DOHH2 (cell line): Measurements from ENCODE around the gene RALBP1.
A peak's percentile ranks its signal among the peaks of the same experiment; 100 is the strongest.
"Not testable (repeated sequence)": the region's sequence is repeated elsewhere in the genome, so short reads cannot be mapped to it uniquely, and the experiment has no call there.

Experiments used
- H3F3A ChIP-seq: fragments of 200-600 bp; sonication (generic), shearing (Covaris generic); 2 replicates; pipeline ENCODE4 v1.6.0; 2016; ENCODE audit warnings: antibody characterized with exemption, mild to moderate bottlenecking; ENCODE audit not compliant: control insufficient read depth, insufficient read depth
- H3K27ac ChIP-seq: fragments of 200-600 bp; sonication (generic); 2 replicates; pipeline ENCODE4 v1.5.1; 2014; ENCODE audit warnings: low read depth, mild to moderate bottlenecking, low read length, moderate library complexity
- H3K27me3 ChIP-seq: fragments of 200-600 bp; sonication (generic); 2 replicates; pipeline ENCODE4 v1.6.1; 2014; ENCODE audit warnings: mild to moderate bottlenecking, low read length, mixed read lengths; ENCODE audit not compliant: control insufficient read depth
- H3K36me3 ChIP-seq: fragments of 200-600 bp; sonication (generic); 2 replicates; pipeline ENCODE4 v1.6.1; 2014; ENCODE audit warnings: mild to moderate bottlenecking, low read length, moderate library complexity, mixed read lengths; ENCODE audit not compliant: control insufficient read depth
- H3K4me1 ChIP-seq: fragments of 200-600 bp; sonication (generic); 2 replicates; pipeline ENCODE4 v1.6.1; 2014; ENCODE audit warnings: mild to moderate bottlenecking, low read length, mixed read lengths; ENCODE audit not compliant: control insufficient read depth
- H3K4me2 ChIP-seq: fragments of 200-600 bp; sonication (generic); 2 replicates; pipeline ENCODE4 v1.6.0; 2014; ENCODE audit warnings: mild to moderate bottlenecking, low read length, moderate library complexity
- H3K4me3 ChIP-seq: fragments of 200-600 bp; sonication (generic); 2 replicates; pipeline ENCODE4 v1.5.1; 2014; ENCODE audit warnings: mild to moderate bottlenecking, low read length, mixed read lengths
- H3K79me2 ChIP-seq: fragments of 200-600 bp; sonication (generic); 2 replicates; pipeline ENCODE4 v1.6.1; 2014; ENCODE audit warnings: mild to moderate bottlenecking, low read length, mixed read lengths; ENCODE audit not compliant: control insufficient read depth
- H3K9me2 ChIP-seq: fragments of 200-600 bp; sonication (generic); replicated peaks from 2 replicates; pipeline ENCODE4 v1.6.1; 2014; ENCODE audit warnings: mild to moderate bottlenecking, low read length, mixed read lengths; ENCODE audit not compliant: control insufficient read depth
- H3K9me3 ChIP-seq: fragments of 200-600 bp; sonication (generic); 2 replicates; pipeline ENCODE4 v1.6.1; 2014; ENCODE audit warnings: antibody characterized with exemption, low read length, mixed read lengths; ENCODE audit not compliant: control insufficient read depth, insufficient read depth
- H4K20me1 ChIP-seq: fragments of 200-600 bp; sonication (generic); 2 replicates; pipeline ENCODE4 v1.6.0; 2014; ENCODE audit warnings: low read depth, mild to moderate bottlenecking, antibody characterized with exemption, low read length, moderate library complexity; ENCODE audit not compliant: control insufficient read depth, insufficient read depth
- EZH2phosphoT487 ChIP-seq: fragments of 200-600 bp; sonication (generic); IDR thresholded peaks from 2 replicates; pipeline ENCODE4 v1.6.1; 2017; ENCODE audit warnings: borderline replicate concordance, mild to moderate bottlenecking, antibody characterized with exemption, low read length, moderate library complexity, mixed read lengths
- TF ChIP-seq, protein P1 (sequence below): fragments of 200-600 bp; sonication (generic); IDR thresholded peaks from one replicate; pipeline ENCODE4 v1.5.1; 2014; ENCODE audit warnings: antibody characterized with exemption, mild to moderate bottlenecking, low read depth, low read length; ENCODE audit not compliant: poor library complexity, severe bottlenecking

Gene RALBP1

DNA sequence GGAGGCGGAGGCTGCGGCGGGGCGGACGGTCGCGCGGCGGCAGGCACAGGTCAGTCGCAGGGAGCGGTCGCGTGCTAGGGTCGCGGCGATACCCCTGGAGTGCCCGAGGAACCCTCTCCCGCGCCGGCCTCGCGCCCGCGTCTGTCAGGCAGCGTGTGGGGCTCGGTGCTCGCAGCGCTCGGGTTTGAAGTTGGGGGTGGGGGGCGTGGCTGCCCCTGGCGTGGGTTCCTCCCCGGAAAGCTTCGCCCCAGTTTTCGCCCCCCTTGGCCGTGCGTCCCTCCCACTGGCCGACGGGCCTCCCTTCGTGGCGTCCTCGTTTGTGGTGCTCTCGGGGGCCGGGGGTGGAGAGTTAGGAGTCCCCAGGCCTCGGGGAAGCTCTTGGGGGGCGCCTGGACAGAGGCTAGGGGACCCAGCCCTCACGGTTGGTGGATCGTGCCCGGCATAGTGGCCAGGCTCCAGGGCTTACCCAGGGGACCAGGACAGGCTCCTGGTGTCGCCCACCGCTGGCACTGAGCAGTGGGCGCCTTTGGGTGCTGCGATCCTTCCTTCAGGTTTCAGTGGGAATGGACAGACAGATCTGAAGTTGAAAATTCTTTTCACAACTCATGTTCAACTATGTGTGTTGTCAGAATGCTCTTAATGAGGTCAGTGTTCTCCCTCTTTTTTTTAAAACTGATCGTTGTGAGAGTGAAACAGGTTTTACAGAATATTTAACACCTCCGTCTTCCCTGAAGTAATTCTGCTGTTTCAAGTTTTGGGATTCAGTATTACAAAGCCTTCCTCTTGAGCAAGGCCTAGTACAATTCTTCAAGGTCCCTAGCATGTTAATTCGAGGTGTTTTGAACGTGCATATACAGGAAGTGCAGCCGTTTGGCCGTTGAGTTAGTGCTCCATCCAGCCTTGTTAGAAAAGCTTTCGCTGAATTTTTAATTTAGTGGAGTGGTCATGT is 604 bp downstream of the RALBP1 start:
- no peaks in the 10 kb centered on the region for H3F3A ChIP-seq
- peaks cover 30% of the 10 kb centered on the region for H3K36me3 ChIP-seq
- TF ChIP-seq, protein P1, sequence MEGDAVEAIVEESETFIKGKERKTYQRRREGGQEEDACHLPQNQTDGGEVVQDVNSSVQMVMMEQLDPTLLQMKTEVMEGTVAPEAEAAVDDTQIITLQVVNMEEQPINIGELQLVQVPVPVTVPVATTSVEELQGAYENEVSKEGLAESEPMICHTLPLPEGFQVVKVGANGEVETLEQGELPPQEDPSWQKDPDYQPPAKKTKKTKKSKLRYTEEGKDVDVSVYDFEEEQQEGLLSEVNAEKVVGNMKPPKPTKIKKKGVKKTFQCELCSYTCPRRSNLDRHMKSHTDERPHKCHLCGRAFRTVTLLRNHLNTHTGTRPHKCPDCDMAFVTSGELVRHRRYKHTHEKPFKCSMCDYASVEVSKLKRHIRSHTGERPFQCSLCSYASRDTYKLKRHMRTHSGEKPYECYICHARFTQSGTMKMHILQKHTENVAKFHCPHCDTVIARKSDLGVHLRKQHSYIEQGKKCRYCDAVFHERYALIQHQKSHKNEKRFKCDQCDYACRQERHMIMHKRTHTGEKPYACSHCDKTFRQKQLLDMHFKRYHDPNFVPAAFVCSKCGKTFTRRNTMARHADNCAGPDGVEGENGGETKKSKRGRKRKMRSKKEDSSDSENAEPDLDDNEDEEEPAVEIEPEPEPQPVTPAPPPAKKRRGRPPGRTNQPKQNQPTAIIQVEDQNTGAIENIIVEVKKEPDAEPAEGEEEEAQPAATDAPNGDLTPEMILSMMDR = no peak
- no peak for TF ChIP-seq EZH2phosphoT487
- no peaks in the 10 kb centered on the region for H3K9me3 ChIP-seq
- H3K4me1 ChIP-seq = peaks cover 18% of the 10 kb centered on the region
- H3K4me2 ChIP-seq = peak overlapping the region; percentile 87
- no peaks in the 10 kb centered on the region for H4K20me1 ChIP-seq
- H3K27me3 ChIP-seq = no peaks in the 10 kb centered on the region
- peaks cover 57% of the 10 kb centered on the region for H3K79me2 ChIP-seq
- peak overlapping the region; percentile 74 for H3K27ac ChIP-seq
- H3K9me2 ChIP-seq = no peaks in the 10 kb centered on the region
- H3K4me3 ChIP-seq = peak overlapping the region; percentile 92

DNA sequence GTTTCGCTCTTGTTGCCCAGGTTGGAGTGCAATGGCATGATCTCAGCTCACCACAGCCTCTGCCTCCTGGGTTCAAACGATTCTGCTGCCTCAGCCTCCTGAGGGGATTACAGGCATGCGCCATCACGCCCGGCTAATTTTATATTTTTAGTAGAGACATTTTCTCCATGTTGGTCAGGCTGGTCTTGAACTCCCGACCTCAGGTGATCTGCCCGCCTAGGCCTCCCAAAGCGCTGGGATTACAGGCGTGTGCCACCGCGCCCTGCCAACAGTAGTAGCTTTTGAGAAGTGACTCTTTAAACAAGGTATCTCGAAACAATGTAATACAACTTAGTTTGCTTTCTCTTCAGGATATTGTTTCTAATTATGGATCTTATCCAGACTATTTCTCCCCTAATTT is 1.6 kb downstream of the RALBP1 start:
- peaks cover 68% of the 10 kb centered on the region for H3K79me2 ChIP-seq
- peak overlapping the region; percentile 74 for H3K27ac ChIP-seq
- H3K36me3 ChIP-seq = peaks cover 41% of the 10 kb centered on the region
- H3K9me2 ChIP-seq, H4K20me1 ChIP-seq, H3K9me3 ChIP-seq, H3K27me3 ChIP-seq, H3F3A ChIP-seq: not testable (repeated sequence)
- H3K4me1 ChIP-seq = peaks cover 22% of the 10 kb centered on the region
- H3K4me2 ChIP-seq = peak overlapping the region; percentile 87
- peak overlapping the region; percentile 92 for H3K4me3 ChIP-seq

DNA sequence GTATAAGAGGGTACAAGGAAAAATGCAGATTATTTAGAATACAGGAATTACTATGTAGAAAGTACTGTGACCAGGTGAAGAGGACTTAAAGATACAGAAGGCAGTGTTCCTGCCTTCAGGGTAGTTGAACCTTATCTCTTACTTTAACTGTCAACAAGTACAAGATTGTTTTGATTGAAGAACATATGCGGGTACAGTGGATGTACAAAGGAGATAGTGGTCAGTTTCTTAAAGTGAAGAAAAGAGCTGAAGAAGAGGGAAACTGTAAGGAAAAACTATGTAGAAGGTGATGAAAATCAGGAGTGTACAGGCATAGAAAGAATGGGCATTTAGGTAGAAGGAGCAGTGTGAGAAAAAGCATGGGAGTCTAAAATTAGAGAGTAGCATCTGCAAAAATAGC is 2.2 kb downstream of the RALBP1 start:
- Histone ChIP-seq H3K79me2 (peaks cover 73% of the 10 kb centered on the region), H3K27ac (no peak overlapping the region), H3K4me3 (peak overlapping the region; percentile 92), H3K4me2 (peak overlapping the region; percentile 87), H3K9me2 (no peaks in the 10 kb centered on the region), H3K36me3 (peaks cover 45% of the 10 kb centered on the region), H3F3A (no peaks in the 10 kb centered on the region), H3K27me3 (no peaks in the 10 kb centered on the region), H4K20me1 (no peaks in the 10 kb centered on the region), H3K9me3 (no peaks in the 10 kb centered on the region), H3K4me1 (peaks cover 28% of the 10 kb centered on the region)
- TF ChIP-seq, protein P1 = no peak
- TF ChIP-seq EZH2phosphoT487 = no peak

DNA sequence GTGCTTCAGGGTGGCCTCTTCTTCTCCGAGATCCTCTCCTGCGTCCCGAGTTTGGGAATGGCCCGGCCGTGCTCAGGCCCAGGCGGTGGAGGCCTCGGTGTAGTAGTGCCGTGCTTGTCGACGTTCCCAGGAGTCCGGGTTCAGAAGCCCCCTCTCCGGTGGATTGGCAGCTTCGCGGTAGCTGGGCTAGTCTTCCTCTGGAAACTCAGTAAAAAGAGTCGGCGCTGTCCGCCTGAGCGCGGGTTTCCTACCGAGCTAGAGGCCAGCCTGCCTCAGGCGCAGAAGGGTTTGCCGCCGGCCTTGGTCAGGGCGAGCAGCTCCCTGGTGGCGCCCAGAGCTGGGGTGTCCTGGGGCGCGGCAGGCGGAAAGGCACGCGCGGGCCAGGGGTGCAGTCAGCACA is 3.2 kb downstream of the RALBP1 start:
- no peak overlapping the region for H3K4me3 ChIP-seq

More for the DNA sequence above, 3.2 kb downstream of the RALBP1 start:
- no peaks in the 10 kb centered on the region for H4K20me1 ChIP-seq
- no peak for TF ChIP-seq EZH2phosphoT487
- TF ChIP-seq, protein P1 = no peak
- H3K36me3 ChIP-seq = peaks cover 50% of the 10 kb centered on the region
- H3K27me3 ChIP-seq = no peaks in the 10 kb centered on the region
- no peaks in the 10 kb centered on the region for H3F3A ChIP-seq
- H3K4me1 ChIP-seq = peaks cover 35% of the 10 kb centered on the region
- no peak overlapping the region for H3K27ac ChIP-seq
- H3K4me2 ChIP-seq = no peak overlapping the region
- H3K9me2 ChIP-seq = no peaks in the 10 kb centered on the region
- peaks cover 84% of the 10 kb centered on the region for H3K79me2 ChIP-seq
- no peaks in the 10 kb centered on the region for H3K9me3 ChIP-seq
